Urinary bladder (tissue), 4 donors: ENCODE measurements around the gene CLCN4. TPM values are rescaled to one million over a fixed set of nuclear protein-coding genes. Genes with fewer than 3 reads are reported as not detected.

Experiments used
- DNase-seq: peaks from one replicate; pipeline ENCODE4 v3.0.0-alpha.2; 2015; ENCODE audit errors: extremely low spot score
- H3K27ac ChIP-seq: one replicate; pipeline ENCODE4 v1.5.1; 2013; ENCODE audit warnings: low read depth, mild to moderate bottlenecking, moderate library complexity
- H3K36me3 ChIP-seq: one replicate; pipeline ENCODE4 v1.6.1; 2013; ENCODE audit warnings: mild to moderate bottlenecking, moderate library complexity; ENCODE audit not compliant: insufficient read depth
- H3K4me1 ChIP-seq: one replicate; pipeline ENCODE4 v1.6.1; 2013; ENCODE audit warnings: mild to moderate bottlenecking, moderate library complexity; ENCODE audit not compliant: insufficient read depth
- H3K4me3 ChIP-seq: one replicate; pipeline ENCODE4 v1.5.1; 2013; ENCODE audit warnings: low read depth, low read length
- WGBS: extraction: QIAGEN DNeasy Blood & Tissue Kit; methylation state at CpG from one replicate; pipeline ENCODE4 v1.1.7; 2013; 5-methylcytosine and 5-hydroxymethylcytosine counted together
- polyA plus RNA-seq: library from polyadenylated mRNA; stranded (reverse); fragments of 200-250 nt; gene quantifications from one replicate; pipeline ENCODE4 v1.2.3, GENCODE V29; 2013
- total RNA-seq: library from RNA; depleted of rRNA; stranded (reverse); fragments of >200 nt; gene quantifications from one replicate; pipeline ENCODE4 v1.2.3, GENCODE V29; 2014
- donor health status: healthy with polysubstance abuse.
- donor health status: healthy.

Gene CLCN4
- total and polyA plus RNA-seq, 2 donors: 1.0 to 4.4 TPM

GRCh38 chrX:10198254-10198653 is 41.5 kb downstream of the CLCN4 start:
- Histone ChIP-seq H3K36me3 (no peaks in the 10 kb centered on the region), H3K4me1 (no peaks in the 10 kb centered on the region), H3K4me3 (no peak overlapping the region), H3K27ac (no peak overlapping the region)
- DNase-seq: no peak
- 48% methylated on average over 5 of the region's 5 CpGs for WGBS

DNA sequence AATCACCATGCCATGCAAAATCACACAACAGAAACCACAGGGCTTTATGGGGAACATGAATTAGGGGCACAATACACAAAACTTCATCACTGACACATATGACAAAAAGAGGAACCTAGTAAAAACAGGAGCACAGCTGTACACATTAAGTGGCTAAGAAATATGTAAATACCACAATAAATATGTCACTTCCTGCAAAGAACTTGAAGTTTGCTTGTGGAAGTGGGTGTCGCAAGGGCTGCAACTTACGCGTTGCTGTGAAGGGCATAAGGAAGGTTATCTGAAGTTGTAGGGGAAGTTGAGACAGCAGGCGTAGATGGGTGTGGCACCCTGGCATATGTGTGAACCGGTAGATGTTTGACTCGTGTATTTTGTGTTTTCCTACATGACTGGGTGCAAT is 42.4 kb downstream of the CLCN4 start:
- H3K4me1 ChIP-seq: no peaks in the 10 kb centered on the region
- H3K36me3 ChIP-seq: no peaks in the 10 kb centered on the region
- DNase-seq: no peak
- 55% methylated on average over 6 of the region's 6 CpGs for WGBS
- H3K4me3 ChIP-seq: no peak overlapping the region
- H3K27ac ChIP-seq: no peak overlapping the region

DNA sequence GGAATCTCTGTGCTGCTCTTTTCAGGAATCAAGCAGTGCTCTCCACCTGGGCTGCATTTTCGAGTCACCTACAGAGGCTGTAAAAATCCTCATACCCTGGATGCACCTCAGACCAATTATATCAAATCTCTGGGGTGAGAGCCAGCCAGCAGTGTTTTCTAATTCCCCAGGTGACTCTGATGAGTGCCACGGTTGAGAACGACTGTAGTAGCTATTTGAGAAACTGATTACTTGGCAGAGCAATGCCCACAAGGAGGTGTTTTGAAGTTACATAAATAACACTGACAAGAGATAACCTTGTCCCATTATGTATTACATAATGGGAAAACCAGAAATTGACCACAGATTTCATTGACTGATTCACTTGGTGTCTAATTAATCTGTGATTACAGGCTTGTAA is 46.8 kb downstream of the CLCN4 start:
- H3K4me1 ChIP-seq: no peaks in the 10 kb centered on the region
- H3K36me3 ChIP-seq: no peaks in the 10 kb centered on the region
- 80% methylated on average over 3 of the region's 3 CpGs for WGBS
- no peak for DNase-seq
- H3K4me3 ChIP-seq: no peak overlapping the region
- no peak overlapping the region for H3K27ac ChIP-seq

GRCh38 chrX:10206317-10206716 is 49.5 kb downstream of the CLCN4 start:
- Histone ChIP-seq H3K36me3 (no peaks in the 10 kb centered on the region), H3K4me1 (no peaks in the 10 kb centered on the region), H3K4me3 (no peak overlapping the region), H3K27ac (no peak overlapping the region)
- 92% methylated on average over 9 of the region's 9 CpGs for WGBS
- no peak for DNase-seq

DNA sequence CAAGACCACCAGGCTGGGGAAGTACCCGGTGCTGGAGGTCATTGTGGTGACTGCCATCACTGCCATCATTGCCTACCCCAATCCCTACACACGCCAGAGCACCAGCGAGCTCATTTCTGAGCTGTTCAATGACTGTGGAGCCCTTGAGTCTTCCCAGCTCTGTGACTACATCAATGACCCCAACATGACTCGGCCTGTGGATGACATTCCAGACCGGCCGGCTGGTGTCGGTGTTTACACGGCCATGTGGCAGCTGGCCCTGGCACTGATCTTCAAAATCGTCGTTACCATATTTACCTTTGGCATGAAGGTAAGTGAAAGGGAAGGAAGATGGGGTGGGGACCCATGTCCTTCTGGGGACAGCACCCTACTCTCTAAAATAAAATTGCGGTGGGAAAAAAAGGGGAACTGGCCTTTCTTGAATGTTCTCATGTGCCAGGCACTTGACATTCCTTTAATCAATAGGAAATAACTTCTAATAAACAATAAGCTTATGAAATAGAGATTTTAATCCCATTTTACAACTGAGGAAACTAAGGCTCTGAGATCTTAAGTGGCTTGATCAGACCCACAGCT is 51.6 kb downstream of the CLCN4 start:
- Histone ChIP-seq H3K4me1 (no peaks in the 10 kb centered on the region), H3K36me3 (no peaks in the 10 kb centered on the region), H3K4me3 (no peak overlapping the region), H3K27ac (no peak overlapping the region)
- no peak for DNase-seq
- 91% methylated on average over 11 of the region's 11 CpGs for WGBS

DNA sequence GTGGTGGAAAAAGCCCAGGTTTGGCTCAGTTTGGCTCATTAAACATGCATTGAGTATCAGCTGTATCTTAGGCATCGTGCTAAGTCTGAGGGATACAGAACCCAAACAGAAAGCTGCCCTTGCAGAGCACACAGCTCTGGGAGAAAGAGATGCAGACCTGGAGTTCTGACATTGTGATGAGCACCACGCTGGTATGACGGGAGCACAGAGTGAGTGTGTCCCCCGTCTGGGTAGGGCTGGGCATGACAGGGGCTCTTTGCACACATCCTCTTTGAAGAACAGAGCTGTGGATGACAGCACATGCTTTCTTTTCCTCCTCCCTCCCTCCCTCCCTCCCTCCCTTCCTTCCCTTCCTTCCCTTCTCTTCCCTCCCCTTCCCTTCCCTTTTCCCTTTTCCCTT is 52.2 kb downstream of the CLCN4 start:
- H3K27ac ChIP-seq: no peak overlapping the region
- no peaks in the 10 kb centered on the region for H3K36me3 ChIP-seq
- no peak for DNase-seq
- 77% methylated on average over 4 of the region's 4 CpGs for WGBS
- no peaks in the 10 kb centered on the region for H3K4me1 ChIP-seq
- H3K4me3 ChIP-seq: no peak overlapping the region

DNA sequence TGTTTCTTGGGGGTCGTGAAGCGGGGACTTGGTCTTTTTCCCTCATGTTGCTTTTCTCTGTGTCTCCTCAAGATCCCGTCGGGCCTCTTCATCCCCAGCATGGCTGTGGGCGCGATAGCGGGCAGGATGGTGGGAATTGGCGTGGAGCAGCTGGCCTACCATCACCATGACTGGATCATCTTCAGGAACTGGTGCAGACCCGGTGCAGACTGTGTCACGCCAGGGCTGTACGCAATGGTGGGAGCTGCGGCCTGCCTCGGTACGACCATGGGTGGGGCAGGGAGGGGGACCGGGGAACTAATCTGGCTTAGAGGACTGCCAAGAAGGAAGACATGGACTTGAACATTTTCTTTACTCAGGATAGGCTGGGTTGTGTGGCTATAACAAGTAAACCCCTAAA is 55.6 kb downstream of the CLCN4 start:
- WGBS: 97% methylated on average over 15 of the region's 15 CpGs
- Histone ChIP-seq H3K4me3 (no peak overlapping the region), H3K36me3 (no peaks in the 10 kb centered on the region), H3K4me1 (no peaks in the 10 kb centered on the region), H3K27ac (no peak overlapping the region)
- no peak for DNase-seq

GRCh38 chrX:10213716-10214115 is 56.9 kb downstream of the CLCN4 start:
- Histone ChIP-seq H3K27ac (no peak overlapping the region), H3K4me3 (no peak overlapping the region), H3K36me3 (no peaks in the 10 kb centered on the region), H3K4me1 (no peaks in the 10 kb centered on the region)
- no peak for DNase-seq
- 97% methylated on average over 24 of the region's 24 CpGs for WGBS

DNA sequence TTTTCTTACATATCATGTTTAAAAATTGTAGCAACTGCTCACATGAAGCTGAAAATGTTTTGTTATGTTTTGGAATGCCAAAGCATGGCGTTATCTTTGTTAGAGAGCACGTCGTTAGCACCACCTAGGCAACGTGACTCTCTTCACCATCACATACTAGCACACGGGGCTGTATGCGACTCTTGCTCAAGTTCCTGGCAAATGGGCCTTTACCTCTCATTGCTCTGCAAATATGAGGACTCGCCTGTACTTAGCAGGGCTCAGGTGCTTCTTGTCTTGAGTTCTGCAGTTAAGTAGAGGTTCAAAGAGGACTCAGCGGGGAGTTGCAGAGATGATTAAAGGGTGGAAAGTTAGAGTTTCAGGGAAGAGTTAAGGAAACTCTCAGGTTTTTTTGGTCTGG is 59.4 kb downstream of the CLCN4 start:
- WGBS: 93% methylated on average over 8 of the region's 8 CpGs
- Histone ChIP-seq H3K4me1 (no peaks in the 10 kb centered on the region), H3K36me3 (no peaks in the 10 kb centered on the region), H3K4me3 (no peak overlapping the region), H3K27ac (no peak overlapping the region)
- no peak for DNase-seq

DNA sequence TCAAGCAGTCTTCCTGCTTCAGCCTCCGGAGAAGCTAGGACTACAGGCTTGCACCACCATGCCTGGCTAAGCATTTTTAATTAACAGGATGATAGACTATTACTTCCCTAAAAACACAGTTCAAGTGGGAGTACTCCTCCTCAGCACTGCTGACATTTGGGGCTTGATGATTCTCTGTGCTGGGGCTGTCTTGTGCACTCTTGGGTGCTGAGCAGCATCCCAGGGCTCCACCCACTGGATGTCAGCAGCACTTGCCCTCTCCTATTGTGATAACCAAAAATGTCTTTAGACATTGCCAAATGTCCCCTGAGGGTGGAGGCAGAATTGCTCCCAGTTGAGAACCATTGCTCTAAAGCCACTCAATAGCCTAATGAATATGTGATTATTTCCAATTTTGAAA is 60.4 kb downstream of the CLCN4 start:
- no peak overlapping the region for H3K4me3 ChIP-seq
- no peaks in the 10 kb centered on the region for H3K36me3 ChIP-seq
- H3K27ac ChIP-seq: no peak overlapping the region
- H3K4me1 ChIP-seq: no peaks in the 10 kb centered on the region
- no peak for DNase-seq
- WGBS: 100% methylated on average over 1 of the region's 1 CpG

DNA sequence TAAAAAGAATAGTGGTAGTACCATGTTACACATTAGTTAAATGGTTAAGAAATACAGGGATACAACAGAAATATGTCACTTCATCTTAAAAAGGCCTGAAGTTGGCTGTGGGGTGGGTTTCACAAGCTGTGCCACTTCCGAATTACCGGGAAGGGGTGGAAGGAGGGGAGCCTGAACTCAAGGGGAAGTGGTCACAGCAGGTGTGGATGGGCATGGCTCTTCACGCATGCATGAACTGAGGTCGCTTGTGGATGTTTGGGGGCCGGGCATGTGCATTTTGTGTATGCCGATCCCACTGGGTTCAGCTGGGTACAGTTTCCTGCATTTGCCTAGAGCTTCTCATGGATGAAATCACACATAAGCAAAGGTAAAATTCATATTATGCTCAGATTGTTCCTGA is 64.9 kb downstream of the CLCN4 start:
- H3K4me3 ChIP-seq: no peak overlapping the region
- no peak for DNase-seq
- no peaks in the 10 kb centered on the region for H3K36me3 ChIP-seq
- whole genome bisulfite sequencing: over 99% methylated on average over 6 of the region's 6 CpGs
- no peak overlapping the region for H3K27ac ChIP-seq
- no peaks in the 10 kb centered on the region for H3K4me1 ChIP-seq

GRCh38 chrX:10223276-10223675 is 66.5 kb downstream of the CLCN4 start:
- WGBS: 59% methylated on average over 12 of the region's 12 CpGs
- Histone ChIP-seq H3K4me1 (no peaks in the 10 kb centered on the region), H3K4me3 (no peak overlapping the region), H3K36me3 (no peaks in the 10 kb centered on the region), H3K27ac (no peak overlapping the region)
- no peak for DNase-seq

- Histone ChIP-seq H3K36me3 (no peaks in the 10 kb centered on the region), H3K4me1 (no peaks in the 10 kb centered on the region), H3K4me3 (no peak overlapping the region), H3K27ac (no peak overlapping the region)
- 94% methylated on average over 8 of the region's 8 CpGs for WGBS
- no peak for DNase-seq
Measured at GRCh38 chrX:10223781-10224180, 67.0 kb downstream of the CLCN4 start.

DNA sequence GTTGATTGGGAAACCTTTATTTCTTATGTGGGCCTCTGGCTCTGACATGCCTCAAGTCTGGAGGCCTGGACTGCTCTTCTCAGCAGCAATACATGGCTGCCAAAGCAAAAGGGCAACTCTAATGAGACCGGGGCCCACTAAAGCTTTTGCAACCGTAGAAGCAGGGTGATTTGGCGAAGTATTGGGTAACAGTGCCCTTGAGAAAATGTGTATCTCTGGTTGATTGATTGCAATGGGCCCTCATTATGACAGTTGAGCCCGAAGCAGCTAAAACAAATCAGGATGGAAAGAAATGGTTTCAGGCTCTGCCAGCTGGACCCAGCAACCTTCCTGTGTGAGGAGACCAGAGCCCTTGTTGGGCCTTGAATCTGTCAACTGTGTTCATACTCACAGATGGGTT is 73.4 kb downstream of the CLCN4 start:
- DNase-seq: no peak
- 94% methylated on average over 4 of the region's 4 CpGs for whole genome bisulfite sequencing
- Histone ChIP-seq H3K4me3 (no peak overlapping the region), H3K4me1 (no peaks in the 10 kb centered on the region), H3K27ac (no peak overlapping the region), H3K36me3 (no peaks in the 10 kb centered on the region)

- Histone ChIP-seq H3K27ac (no peak overlapping the region), H3K4me3 (no peak overlapping the region), H3K4me1 (no peaks in the 10 kb centered on the region), H3K36me3 (no peaks in the 10 kb centered on the region)
- 60% methylated on average over 4 of the region's 4 CpGs for WGBS
- DNase-seq: no peak
Measured at GRCh38 chrX:10231461-10231860, 74.7 kb downstream of the CLCN4 start.
